Tibial nerve (tissue), 4 donors: Measurements from ENCODE around the gene PYROXD2. TPM values are rescaled to one million over a fixed set of nuclear protein-coding genes. Genes with fewer than 3 reads are reported as not detected.

Experiments
- DNase-seq, 2 donors: peaks; one replicate each; pipeline ENCODE4 v3.0.0-alpha.2; 2019; ENCODE audit warnings: low spot score in 2 of 2
- H3K27ac ChIP-seq, 4 donors: fragments of 200-600 bp; sonication (generic) in 3 of 4; one replicate each; pipeline ENCODE4 v1.5.1; 2017 to 2019; ENCODE audit warnings: mild to moderate bottlenecking in 1 of 4
- H3K27me3 ChIP-seq, 2 donors: fragments of 200-600 bp; sonication (generic) in 1 of 2; one replicate each; pipeline versions ENCODE4 v1.5.1 to v1.6.0; 2017 to 2019
- H3K36me3 ChIP-seq, 3 donors: fragments of 200-600 bp; sonication (generic); one replicate each; pipeline ENCODE4 v1.5.1; 2018 to 2019
- H3K4me1 ChIP-seq, 4 donors: fragments of 200-600 bp; sonication (generic) in 3 of 4; one replicate each; pipeline ENCODE4 v1.5.1; 2017 to 2019
- H3K4me3 ChIP-seq, 4 donors: fragments of 200-600 bp; sonication (generic) in 3 of 4; one replicate each; pipeline ENCODE4 v1.5.1; 2017 to 2019; ENCODE audit warnings: mild to moderate bottlenecking in 1 of 4, moderate library complexity in 1 of 4
- H3K9me3 ChIP-seq, 4 donors: fragments of 200-600 bp; sonication (generic) in 3 of 4; one replicate each; pipeline ENCODE4 v1.5.1; 2017 to 2019
- EP300 ChIP-seq, 2 donors: sonication (generic); formaldehyde crosslinking; IDR thresholded peaks; one replicate each; pipeline ENCODE4 v1.6.1; 2017; ENCODE audit warnings: antibody characterized with exemption in 2 of 2, mild to moderate bottlenecking in 1 of 2
- POLR2A ChIP-seq, 2 donors: fragments of 450-650 bp; IDR thresholded peaks; one replicate each; pipeline ENCODE4 v1.6.1; 2017; ENCODE audit warnings: antibody characterized with exemption in 2 of 2, mild to moderate bottlenecking in 2 of 2, moderate library complexity in 2 of 2
- WGBS, 2 donors: methylation state at CpG; one replicate each; pipeline ENCODE4 v1.1.5; 2018; 5-methylcytosine and 5-hydroxymethylcytosine counted together
- total RNA-seq, 4 donors: library from RNA; depleted of rRNA; stranded (reverse); fragments of >200 nt; gene quantifications; one replicate each; pipeline ENCODE4 v1.1.0, GENCODE V29; 2016
- TF ChIP-seq, protein P1 (sequence below), 5 experiments: fragments of 200-600 bp in 3 of 5; fragments of 450-650 bp in 2 of 5; sonication (generic) in 3 of 5; IDR thresholded peaks; one replicate each; pipeline ENCODE4 v1.5.1; 2016 to 2019; ENCODE audit warnings: antibody characterized with exemption in 5 of 5, mild to moderate bottlenecking in 3 of 5, moderate library complexity in 2 of 5

Gene PYROXD2
- total RNA-seq, 4 donors from 2014 or later: 14.2 to 27.0 (median 20.8) TPM

DNA sequence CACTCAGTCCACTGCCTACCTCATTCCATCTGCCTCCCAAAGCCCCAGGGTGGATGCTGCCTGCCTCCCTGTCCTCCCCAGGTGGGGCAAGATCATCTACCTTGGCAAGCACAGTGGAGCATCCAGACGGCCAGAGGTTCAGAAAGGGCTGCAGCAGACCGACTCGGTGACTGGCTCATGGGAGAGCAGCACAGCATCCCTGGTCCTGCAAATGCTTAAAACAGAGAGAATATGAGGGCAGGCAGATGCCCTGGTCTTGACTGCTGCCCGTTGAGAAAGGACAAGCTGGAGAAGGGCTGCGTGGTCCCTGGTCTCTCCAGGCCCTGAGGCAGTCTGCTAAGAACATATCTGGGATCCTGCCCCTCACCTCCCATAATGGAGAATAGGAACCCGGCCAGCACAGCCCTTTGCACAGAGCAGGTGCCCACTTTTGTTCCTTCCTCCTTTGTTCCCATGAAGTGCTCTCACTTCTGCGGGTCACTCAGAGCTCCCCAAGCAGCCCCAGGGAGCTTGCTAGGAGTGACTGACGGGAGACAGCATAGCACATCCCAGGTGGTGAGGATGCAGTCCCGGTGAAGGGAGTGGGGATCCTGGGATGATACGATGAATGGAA is 30.3 kb upstream of the PYROXD2 start:
- Histone ChIP-seq H3K9me3 (no peaks in the 10 kb centered on the region), H3K27ac (peak overlapping the region in 2 of 4 donors; percentile 95 to 96), H3K4me3 (peak overlapping the region in 2 of 4 donors; percentile 60 to 93), H3K27me3 (no peaks in the 10 kb centered on the region), H3K36me3 (peaks cover 0 to 38% (median 0%) of the 10 kb centered on the region in 3 donors), H3K4me1 (peaks cover 0 to 23% (median 5%) of the 10 kb centered on the region in 4 donors)
- 70 to 73% methylated on average over 10 of the region's 10 CpGs for WGBS, 2 donors
- no peak for DNase-seq
- TF ChIP-seq POLR2A (IDR thresholded peaks at IDR 0.05) (no peak), EP300 (IDR thresholded peaks at IDR 0.05) (no peak)
- TF ChIP-seq, protein P1, sequence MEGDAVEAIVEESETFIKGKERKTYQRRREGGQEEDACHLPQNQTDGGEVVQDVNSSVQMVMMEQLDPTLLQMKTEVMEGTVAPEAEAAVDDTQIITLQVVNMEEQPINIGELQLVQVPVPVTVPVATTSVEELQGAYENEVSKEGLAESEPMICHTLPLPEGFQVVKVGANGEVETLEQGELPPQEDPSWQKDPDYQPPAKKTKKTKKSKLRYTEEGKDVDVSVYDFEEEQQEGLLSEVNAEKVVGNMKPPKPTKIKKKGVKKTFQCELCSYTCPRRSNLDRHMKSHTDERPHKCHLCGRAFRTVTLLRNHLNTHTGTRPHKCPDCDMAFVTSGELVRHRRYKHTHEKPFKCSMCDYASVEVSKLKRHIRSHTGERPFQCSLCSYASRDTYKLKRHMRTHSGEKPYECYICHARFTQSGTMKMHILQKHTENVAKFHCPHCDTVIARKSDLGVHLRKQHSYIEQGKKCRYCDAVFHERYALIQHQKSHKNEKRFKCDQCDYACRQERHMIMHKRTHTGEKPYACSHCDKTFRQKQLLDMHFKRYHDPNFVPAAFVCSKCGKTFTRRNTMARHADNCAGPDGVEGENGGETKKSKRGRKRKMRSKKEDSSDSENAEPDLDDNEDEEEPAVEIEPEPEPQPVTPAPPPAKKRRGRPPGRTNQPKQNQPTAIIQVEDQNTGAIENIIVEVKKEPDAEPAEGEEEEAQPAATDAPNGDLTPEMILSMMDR (IDR thresholded peaks at IDR 0.05): no peak

DNA sequence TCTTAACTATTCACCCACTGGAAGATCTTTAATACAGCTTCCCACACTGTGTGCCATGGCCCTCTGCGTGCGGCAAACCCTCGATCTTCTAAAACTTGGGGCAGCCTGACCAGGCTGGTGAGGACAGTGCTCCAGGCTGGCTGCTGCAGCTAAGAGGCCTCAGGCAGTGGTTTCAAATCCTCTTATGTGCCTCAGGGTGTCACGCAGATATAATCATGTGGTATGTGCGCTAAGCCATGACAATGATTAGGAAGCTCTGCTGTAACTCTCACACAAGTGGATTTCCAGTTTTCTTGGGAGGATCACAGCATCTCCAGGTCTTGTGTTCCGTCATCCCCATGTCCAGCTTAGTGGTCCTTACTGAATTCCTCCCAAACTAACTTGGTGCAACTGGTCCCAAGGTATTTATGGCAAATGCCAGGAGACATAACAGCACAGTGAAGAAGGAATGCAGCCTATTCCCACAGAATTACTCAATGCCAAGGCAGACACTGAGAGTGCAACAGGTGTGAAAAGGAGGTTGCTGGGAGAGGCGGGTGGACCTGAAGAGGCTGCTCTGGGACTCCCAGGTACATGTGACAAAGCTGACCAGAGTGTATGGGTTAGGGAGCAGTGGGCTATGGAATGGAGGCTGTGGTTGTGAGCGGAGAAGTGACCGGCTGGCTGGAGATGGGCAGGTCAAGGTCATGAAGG is 29.5 kb upstream of the PYROXD2 start:
- DNase-seq: no peak
- Histone ChIP-seq H3K27me3 (no peaks in the 10 kb centered on the region), H3K4me1 (peaks cover 0 to 23% (median 5%) of the 10 kb centered on the region in 4 donors), H3K27ac (peak overlapping the region in 1 of 4 donors; percentile 96), H3K9me3 (no peaks in the 10 kb centered on the region), H3K36me3 (peaks cover 0 to 46% (median 0%) of the 10 kb centered on the region in 3 donors), H3K4me3 (no peak overlapping the region)
- no peak for TF ChIP-seq EP300 (IDR thresholded peaks at IDR 0.05)
- TF ChIP-seq, protein P1 (IDR thresholded peaks at IDR 0.05): no peak
- TF ChIP-seq POLR2A (IDR thresholded peaks at IDR 0.05): no peak
- WGBS, 2 donors: 71 to 89% methylated on average over 9 of the region's 9 CpGs

DNA sequence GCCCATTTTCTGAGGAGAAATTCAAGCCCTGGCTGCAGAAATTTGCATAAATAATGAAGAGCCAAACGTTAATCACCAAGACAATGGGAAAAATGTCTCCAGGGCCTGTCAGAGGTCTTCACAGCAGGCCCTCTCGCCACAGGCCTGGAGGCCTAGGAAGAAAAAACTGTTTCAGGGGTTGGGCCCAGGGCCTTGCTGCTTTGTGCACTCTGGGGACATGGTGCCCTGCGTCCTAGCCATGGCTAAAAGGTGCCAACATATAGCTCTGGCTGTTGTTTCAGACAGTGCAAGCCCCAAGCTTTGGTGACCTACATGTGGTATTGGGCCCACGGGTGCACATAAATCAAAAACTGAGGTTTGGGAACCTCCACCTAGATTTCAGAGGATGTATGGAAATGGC is 23.7 kb upstream of the PYROXD2 start:
- no peak overlapping the region for H3K27ac ChIP-seq
- no peak for DNase-seq
- no peak overlapping the region for H3K4me3 ChIP-seq
- 84 to 90% methylated on average over 4 of the region's 4 CpGs for WGBS, 2 donors
- no peaks in the 10 kb centered on the region for H3K9me3 ChIP-seq
- H3K36me3 ChIP-seq: peaks cover 5 to 82% (median 18%) of the 10 kb centered on the region in 3 donors
- H3K4me1 ChIP-seq: no peaks in the 10 kb centered on the region
- TF ChIP-seq POLR2A (IDR thresholded peaks at IDR 0.05): no peak
- TF ChIP-seq, protein P1 (IDR thresholded peaks at IDR 0.05): no peak
- no peak for TF ChIP-seq EP300 (IDR thresholded peaks at IDR 0.05)
- no peaks in the 10 kb centered on the region for H3K27me3 ChIP-seq

DNA sequence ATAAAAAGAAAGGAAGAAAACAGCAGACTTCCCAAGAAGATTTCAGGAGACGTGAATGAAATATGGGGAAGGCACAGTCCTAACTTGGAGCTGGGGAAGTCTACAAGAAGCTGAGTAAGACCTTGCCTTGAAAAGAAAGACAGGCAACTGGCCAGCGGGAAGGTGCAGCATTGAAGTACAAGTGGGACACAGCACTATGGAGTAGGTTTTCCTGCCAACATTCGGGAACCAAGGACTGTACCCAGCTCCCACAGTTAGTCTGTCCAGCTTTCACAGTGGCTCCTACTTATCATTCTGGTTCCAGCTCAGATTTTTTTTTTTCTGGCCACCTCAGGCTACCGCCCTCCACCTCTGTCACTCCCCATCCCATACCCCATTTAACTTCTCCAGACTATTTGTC is 21.7 kb upstream of the PYROXD2 start:
- DNase-seq: no peak
- peaks cover 0 to 10% (median 1%) of the 10 kb centered on the region in 4 donors for H3K9me3 ChIP-seq
- H3K36me3 ChIP-seq: peaks cover 5 to 83% (median 38%) of the 10 kb centered on the region in 3 donors
- no peak overlapping the region for H3K27ac ChIP-seq
- 91 to 95% methylated on average over 4 of the region's 4 CpGs for WGBS, 2 donors
- H3K27me3 ChIP-seq: no peaks in the 10 kb centered on the region
- no peaks in the 10 kb centered on the region for H3K4me1 ChIP-seq
- TF ChIP-seq POLR2A (IDR thresholded peaks at IDR 0.05) (no peak), EP300 (IDR thresholded peaks at IDR 0.05) (no peak)
- TF ChIP-seq, protein P1 (IDR thresholded peaks at IDR 0.05): no peak
- no peak overlapping the region for H3K4me3 ChIP-seq

DNA sequence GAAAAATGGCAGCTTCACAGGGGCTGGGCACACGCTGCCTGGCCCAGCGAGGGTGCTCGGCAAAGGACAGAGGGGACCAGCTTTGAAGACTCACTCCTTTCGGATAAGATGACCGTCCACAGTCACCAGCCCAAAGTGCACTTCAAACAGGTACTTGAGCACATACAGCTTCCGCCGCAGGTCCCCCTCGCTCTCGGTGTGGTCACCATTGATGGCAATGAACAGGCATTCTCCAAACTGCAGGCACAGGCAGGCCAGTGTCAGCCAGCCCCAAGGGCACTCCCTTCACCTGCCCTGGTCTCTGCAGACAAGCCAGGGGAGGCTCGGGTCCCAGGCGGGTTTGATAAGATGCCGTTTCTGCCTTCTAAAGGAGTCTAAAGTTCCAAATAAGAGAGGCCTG is 20.2 kb upstream of the PYROXD2 start:
- H3K27ac ChIP-seq: no peak overlapping the region
- peaks cover 5 to 98% (median 52%) of the 10 kb centered on the region in 3 donors for H3K36me3 ChIP-seq
- no peaks in the 10 kb centered on the region for H3K4me1 ChIP-seq
- peaks cover 0 to 10% (median 1%) of the 10 kb centered on the region in 4 donors for H3K9me3 ChIP-seq
- no peaks in the 10 kb centered on the region for H3K27me3 ChIP-seq
- H3K4me3 ChIP-seq: no peak overlapping the region
- no peak for DNase-seq
- 92 to 96% methylated on average over 12 of the region's 12 CpGs for WGBS, 2 donors
- no peak for TF ChIP-seq EP300 (IDR thresholded peaks at IDR 0.05)
- TF ChIP-seq POLR2A (IDR thresholded peaks at IDR 0.05): no peak
- TF ChIP-seq, protein P1 (IDR thresholded peaks at IDR 0.05): no peak
